HG02885 (cell line): ENCODE measurements around the gene ANTKMT.
"Not testable (repeated sequence)": the region's sequence is repeated elsewhere in the genome, so short reads cannot be mapped to it uniquely, and the experiment has no call there.

ENCODE experiments used
- ATAC-seq: cut with Tn5 transposase; IDR thresholded peaks from one replicate; pipeline ENCODE4 v1.9.1; 2021; ENCODE audit warnings: mild to moderate bottlenecking; ENCODE audit not compliant: unreplicated experiment, poor library complexity

Gene ANTKMT

GRCh38 chr16:680967-681745 is 39.8 kb upstream of the ANTKMT start:
- no peak for ATAC-seq

- ATAC-seq: no peak
These were observed 39.1 kb upstream of the ANTKMT start for GRCh38 chr16:681746-682427.

GRCh38 chr16:682493-683395 is 38.2 kb upstream of the ANTKMT start:
- ATAC-seq: no peak

- no peak for ATAC-seq
These were observed 37.4 kb upstream of the ANTKMT start for GRCh38 chr16:683396-684070.

GRCh38 chr16:684071-684794 is 36.7 kb upstream of the ANTKMT start, which contains the start of gene JMJD8:
TSS of gene JMJD8 (minus strand) at chr16:684334. CDS start at chr16:684319, 15 bp downstream.
- ATAC-seq: peak; percentile 68

- ATAC-seq: no peak
These were observed 35.8 kb upstream of the ANTKMT start for GRCh38 chr16:684961-685696.

- no peak for ATAC-seq
These were observed 35.0 kb upstream of the ANTKMT start for GRCh38 chr16:685967-686366.

GRCh38 chr16:686459-687260 is 34.3 kb upstream of the ANTKMT start:
- ATAC-seq: no peak

GRCh38 chr16:687499-687898 is 33.4 kb upstream of the ANTKMT start:
- no peak for ATAC-seq

GRCh38 chr16:689175-689897 is 31.6 kb upstream of the ANTKMT start:
- no peak for ATAC-seq

GRCh38 chr16:691242-691641 is 29.7 kb upstream of the ANTKMT start:
- not testable (repeated sequence) for ATAC-seq

- ATAC-seq: no peak
These were observed 28.4 kb upstream of the ANTKMT start for GRCh38 chr16:692356-693108.

GRCh38 chr16:693364-693763 is 27.6 kb upstream of the ANTKMT start:
- ATAC-seq: no peak

- ATAC-seq: no peak
These were observed 27.2 kb upstream of the ANTKMT start for GRCh38 chr16:693766-694165.

- ATAC-seq: no peak
These were observed 26.6 kb upstream of the ANTKMT start for GRCh38 chr16:694187-694862.

GRCh38 chr16:694863-695354 is 26.0 kb upstream of the ANTKMT start:
- ATAC-seq: no peak
